Muscle layer of colon (tissue), 2 donors: Measurements from ENCODE around the gene TANC1.
A peak's percentile ranks its signal among the peaks of the same experiment; 100 is the strongest.
"Not testable (repeated sequence)": the region's sequence is repeated elsewhere in the genome, so short reads cannot be mapped to it uniquely, and the experiment has no call there.

Source experiments
- H3K27ac ChIP-seq: one replicate; pipeline ENCODE4 v1.7.0; 2013; ENCODE audit warnings: low read depth, mild to moderate bottlenecking, low read length, moderate library complexity
- H3K27me3 ChIP-seq, 2 donors: one replicate each; pipeline ENCODE4 v1.7.0; 2013; ENCODE audit warnings: low read length in 2 of 2, mild to moderate bottlenecking in 2 of 2; ENCODE audit not compliant: insufficient read depth in 2 of 2, control insufficient read depth in 1 of 2
- H3K36me3 ChIP-seq: one replicate; pipeline ENCODE4 v1.7.0; 2013; ENCODE audit warnings: mild to moderate bottlenecking, low read length; ENCODE audit not compliant: insufficient read depth
- H3K4me1 ChIP-seq: one replicate; pipeline ENCODE4 v1.7.0; 2013; ENCODE audit warnings: mild to moderate bottlenecking, low read length; ENCODE audit not compliant: insufficient read depth
- H3K4me3 ChIP-seq, 2 donors: one replicate each; pipeline ENCODE4 v1.7.0; 2013; ENCODE audit warnings: low read length in 2 of 2, low read depth in 1 of 2, mild to moderate bottlenecking in 1 of 2, moderate library complexity in 1 of 2
- H3K9ac ChIP-seq: one replicate; pipeline ENCODE4 v1.7.0; 2013; ENCODE audit warnings: low read length
- H3K9me3 ChIP-seq: one replicate; pipeline ENCODE4 v1.7.0; 2013; ENCODE audit warnings: mild to moderate bottlenecking, low read length
- donor health status: abdominal sarcoma.
- donor health status: Adenocarcinoma of cecum.

Gene TANC1

DNA sequence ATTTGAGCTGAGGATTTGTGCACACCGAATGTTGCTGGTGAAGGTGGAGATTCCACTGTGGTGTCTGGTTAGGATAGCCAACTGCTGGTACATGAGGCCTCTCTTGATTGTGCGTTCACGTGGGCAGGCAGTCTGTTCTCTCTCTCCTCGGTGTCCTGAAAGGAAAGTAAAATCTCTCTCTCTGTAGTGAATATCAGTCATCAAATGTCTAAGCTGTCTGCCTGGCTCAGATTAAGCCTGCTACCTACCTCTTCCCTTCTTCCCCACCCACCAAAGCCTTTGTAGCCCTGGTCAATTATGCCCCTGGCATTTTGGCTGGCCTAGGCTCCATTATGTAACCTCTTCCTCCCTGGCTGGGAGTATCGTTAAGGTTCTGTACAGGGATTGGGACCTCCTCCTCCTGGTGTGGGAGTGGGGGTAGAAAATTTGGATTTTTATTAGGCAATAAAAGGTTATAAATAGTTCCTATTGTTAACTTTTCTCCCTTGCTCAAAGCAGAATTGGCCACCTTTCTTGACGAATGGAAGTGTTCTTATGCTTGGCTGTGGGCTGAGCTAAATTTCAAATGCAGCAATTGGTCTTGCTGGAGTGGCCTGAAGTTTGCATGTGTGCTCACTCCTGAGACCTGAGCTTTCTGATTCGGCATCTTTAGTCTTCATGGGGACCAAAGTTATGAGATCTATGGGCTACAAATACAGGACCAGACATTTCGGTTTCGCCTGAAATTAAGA, 169.2 kb downstream of the TANC1 start:
- no peaks in the 10 kb centered on the region for H3K27me3 ChIP-seq
- no peaks in the 10 kb centered on the region for H3K9me3 ChIP-seq
- peaks cover 44% of the 10 kb centered on the region for H3K4me1 ChIP-seq
- peaks cover 3% of the 10 kb centered on the region for H3K36me3 ChIP-seq
- no peak overlapping the region for H3K9ac ChIP-seq
- H3K27ac ChIP-seq, result peak overlapping the region; percentile 5
- peak overlapping the region in 1 of 2 donors; percentile 10 for H3K4me3 ChIP-seq

- Histone ChIP-seq H3K27ac (no peak overlapping the region), H3K27me3 (no peaks in the 10 kb centered on the region), H3K36me3 (peaks cover 3% of the 10 kb centered on the region), H3K4me3 (no peak overlapping the region), H3K9me3 (no peaks in the 10 kb centered on the region), H3K4me1 (peaks cover 44% of the 10 kb centered on the region), H3K9ac (no peak overlapping the region)
Measured at GRCh38 chr2:159138642-159139182, 170.3 kb downstream of the TANC1 start.

DNA sequence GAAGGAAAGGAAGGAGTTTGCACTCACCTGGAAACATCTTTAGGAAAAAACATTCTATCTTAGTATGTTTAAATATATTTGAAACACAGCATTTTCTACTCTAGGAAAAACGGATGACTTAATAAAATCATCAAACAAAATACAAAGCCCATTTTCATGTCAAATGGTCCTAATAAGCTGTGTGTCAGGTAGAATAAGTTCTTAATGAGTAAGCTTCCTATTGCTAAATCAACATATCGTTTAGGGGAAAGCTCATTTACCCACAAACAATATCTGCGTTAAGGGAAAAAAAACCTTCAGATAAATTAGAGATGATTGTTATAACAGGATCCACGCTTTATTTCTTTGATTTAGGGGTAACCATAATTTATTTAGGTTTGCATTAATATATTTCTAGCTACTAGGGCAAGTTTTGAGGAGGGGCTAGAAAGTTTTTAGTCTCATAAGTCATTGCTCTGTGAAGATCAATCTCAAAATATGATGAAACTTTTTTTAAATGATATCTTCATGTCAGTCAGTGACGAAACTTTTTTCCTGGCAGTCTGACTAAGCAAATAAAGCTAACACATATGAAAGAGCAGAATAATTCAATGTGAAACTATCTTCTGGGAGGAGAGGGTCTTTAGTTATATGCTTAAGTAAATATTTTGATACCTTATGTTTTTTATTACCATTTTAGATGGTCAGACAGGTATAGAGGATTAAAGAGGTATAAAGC, 170.9 kb downstream of the TANC1 start:
- Histone ChIP-seq H3K9me3 (no peaks in the 10 kb centered on the region), H3K4me3 (no peak overlapping the region), H3K36me3 (peaks cover 3% of the 10 kb centered on the region), H3K27ac (no peak overlapping the region), H3K9ac (no peak overlapping the region), H3K27me3 (no peaks in the 10 kb centered on the region), H3K4me1 (peaks cover 44% of the 10 kb centered on the region)

- Histone ChIP-seq H3K27me3 (no peaks in the 10 kb centered on the region), H3K4me1 (peaks cover 39% of the 10 kb centered on the region), H3K27ac (no peak overlapping the region), H3K4me3 (no peak overlapping the region), H3K9ac (no peak overlapping the region), H3K9me3 (no peaks in the 10 kb centered on the region), H3K36me3 (peaks cover 3% of the 10 kb centered on the region)
Measured at GRCh38 chr2:159140070-159140769, 171.8 kb downstream of the TANC1 start.

GRCh38 chr2:159140821-159141220, 172.4 kb downstream of the TANC1 start:
- not testable (repeated sequence) for H3K9me3 ChIP-seq, H3K4me3 ChIP-seq, H3K36me3 ChIP-seq, H3K27me3 ChIP-seq, H3K27ac ChIP-seq, H3K9ac ChIP-seq
- peaks cover 33% of the 10 kb centered on the region for H3K4me1 ChIP-seq

DNA sequence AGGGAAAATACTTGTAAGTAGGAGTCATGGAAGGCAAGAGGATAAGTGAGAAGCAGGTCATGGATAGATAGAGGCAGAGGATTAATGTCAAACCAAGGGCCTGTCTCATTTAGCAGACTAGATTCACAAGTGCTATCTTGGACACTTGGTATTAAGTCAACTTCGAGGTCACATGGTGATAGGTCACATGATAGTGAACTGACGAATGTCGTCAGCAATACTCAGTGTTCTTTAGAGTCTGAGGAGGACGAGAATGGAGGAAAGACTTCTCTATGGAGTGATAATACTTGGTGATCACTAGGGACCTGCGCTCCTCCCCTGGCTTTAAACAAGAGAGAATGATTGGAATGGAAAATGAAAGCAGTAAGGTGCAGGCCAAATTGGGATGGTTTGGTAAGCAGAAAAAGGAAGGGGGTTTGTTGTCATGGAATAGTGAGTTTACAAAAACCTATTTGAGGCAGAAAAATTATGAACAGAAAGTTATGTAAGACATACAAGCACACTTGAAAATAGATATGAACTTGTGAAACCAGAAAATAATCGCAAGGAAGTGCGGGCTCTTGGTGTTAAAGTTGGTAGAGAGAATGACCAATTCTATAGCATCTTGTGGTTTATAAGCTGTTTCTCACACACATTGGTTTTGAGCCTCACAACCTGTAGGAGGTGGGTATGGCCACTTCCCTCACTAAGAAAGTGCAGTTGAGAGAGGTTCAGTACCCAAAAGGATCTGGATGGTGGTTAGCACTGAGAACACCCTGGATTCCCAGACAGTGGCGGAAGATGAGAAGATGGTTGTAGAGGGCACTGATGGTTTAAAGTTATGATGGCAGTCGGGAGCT, 176.6 kb downstream of the TANC1 start:
- Histone ChIP-seq H3K27me3 (no peaks in the 10 kb centered on the region), H3K36me3 (no peaks in the 10 kb centered on the region), H3K9ac (no peak overlapping the region), H3K4me1 (peaks cover 21% of the 10 kb centered on the region), H3K9me3 (no peaks in the 10 kb centered on the region), H3K27ac (no peak overlapping the region), H3K4me3 (no peak overlapping the region)

DNA sequence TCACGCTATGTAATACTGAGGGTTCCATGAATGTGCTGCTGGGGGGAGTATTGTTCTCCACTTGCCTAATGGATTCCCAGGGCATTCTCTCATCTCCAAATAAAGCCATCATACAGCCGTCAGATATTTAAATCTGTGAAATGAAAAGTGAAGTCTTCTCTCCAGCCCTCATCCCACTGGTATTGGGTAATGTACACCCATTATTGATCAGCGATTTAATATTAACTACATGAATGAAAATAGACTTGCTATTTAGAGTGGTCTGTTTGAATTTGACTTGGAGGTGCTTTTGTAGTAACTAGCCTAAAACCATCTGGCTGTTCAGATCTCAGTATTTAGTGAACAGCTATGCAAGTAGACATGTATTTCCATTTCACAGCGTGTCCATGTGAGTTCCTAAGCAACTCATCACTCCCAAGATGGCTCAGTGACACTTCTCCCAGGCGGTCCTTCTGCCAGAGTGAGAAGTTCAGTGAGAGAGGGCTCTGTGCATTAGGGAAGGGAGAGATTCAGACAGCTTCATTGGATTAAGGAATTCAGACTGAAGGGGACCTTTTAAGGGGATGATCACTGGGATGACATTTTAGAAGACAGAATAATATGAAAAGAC, 177.4 kb downstream of the TANC1 start:
- no peak overlapping the region for H3K4me3 ChIP-seq
- no peaks in the 10 kb centered on the region for H3K9me3 ChIP-seq
- no peaks in the 10 kb centered on the region for H3K36me3 ChIP-seq
- H3K27ac ChIP-seq, result no peak overlapping the region
- H3K9ac ChIP-seq, result no peak overlapping the region
- H3K27me3 ChIP-seq, result no peaks in the 10 kb centered on the region
- H3K4me1 ChIP-seq, result peaks cover 29% of the 10 kb centered on the region

GRCh38 chr2:159146996-159147666, 178.7 kb downstream of the TANC1 start:
- Histone ChIP-seq H3K9ac (no peak overlapping the region), H3K36me3 (no peaks in the 10 kb centered on the region), H3K27ac (no peak overlapping the region), H3K4me1 (peaks cover 32% of the 10 kb centered on the region), H3K27me3 (no peaks in the 10 kb centered on the region), H3K9me3 (no peaks in the 10 kb centered on the region), H3K4me3 (no peak overlapping the region)

DNA sequence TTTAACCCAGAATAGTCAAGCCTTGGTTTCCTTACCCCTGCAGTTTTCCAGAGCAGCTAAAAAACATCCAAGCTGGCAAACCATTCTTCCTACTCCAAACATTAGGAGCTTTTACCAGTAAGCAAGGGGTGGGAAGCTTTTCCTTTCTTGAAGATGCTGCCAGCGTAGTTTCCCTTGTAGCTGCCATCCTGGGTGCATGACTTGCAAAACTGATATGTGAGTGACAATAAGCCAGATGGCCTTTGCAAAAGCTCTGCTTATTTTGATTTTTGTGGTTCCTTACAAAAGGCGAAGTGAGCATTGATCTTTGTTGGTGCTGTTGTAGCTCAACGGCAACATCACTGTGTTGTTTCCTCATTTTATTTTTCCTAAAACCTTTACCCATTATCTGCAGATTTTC, 179.2 kb downstream of the TANC1 start:
- H3K4me1 ChIP-seq, result peaks cover 32% of the 10 kb centered on the region
- H3K4me3 ChIP-seq, result no peak overlapping the region
- H3K36me3 ChIP-seq, result no peaks in the 10 kb centered on the region
- no peak overlapping the region for H3K9ac ChIP-seq
- no peaks in the 10 kb centered on the region for H3K9me3 ChIP-seq
- no peak overlapping the region for H3K27ac ChIP-seq
- no peaks in the 10 kb centered on the region for H3K27me3 ChIP-seq

DNA sequence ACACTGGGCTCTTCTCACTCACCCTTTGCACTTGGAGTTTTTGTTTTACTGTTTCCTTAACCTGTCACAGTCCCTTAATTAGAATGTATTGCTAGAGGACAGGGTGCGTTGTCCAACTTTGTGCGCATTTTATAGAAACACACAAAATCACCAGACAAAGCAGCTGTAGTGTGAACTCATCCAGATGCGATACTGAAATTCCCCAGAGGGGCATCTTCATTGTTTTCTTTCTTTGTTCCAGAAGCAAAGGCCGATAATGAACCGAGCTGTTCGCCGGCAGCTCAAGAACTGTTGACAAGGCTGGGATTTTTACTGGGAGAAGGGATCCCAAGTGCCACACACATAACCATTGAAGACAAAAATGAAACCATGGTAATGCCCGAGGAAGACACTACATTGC, 180.5 kb downstream of the TANC1 start:
- Histone ChIP-seq H3K4me1 (peaks cover 32% of the 10 kb centered on the region), H3K4me3 (no peak overlapping the region), H3K27me3 (no peaks in the 10 kb centered on the region), H3K9ac (no peak overlapping the region), H3K27ac (no peak overlapping the region), H3K9me3 (no peaks in the 10 kb centered on the region), H3K36me3 (no peaks in the 10 kb centered on the region)
